Dermis blood vessel endothelial cell (primary cell): ENCODE data around the gene PDE8B. TPM values are rescaled to one million over a fixed set of nuclear protein-coding genes. Genes with fewer than 3 reads are reported as not detected.
A peak's percentile ranks its signal among the peaks of the same experiment; 100 is the strongest.

Source experiments
- DNase-seq: peaks from one replicate; pipeline ENCODE4 v3.0.0; 2010
- total RNA-seq: library from RNA; depleted of rRNA; stranded (reverse); fragments of >200 nt; gene quantifications from 2 replicates; pipeline ENCODE4 v1.2.3, GENCODE V29; 2014

The PDE8B gene, protein sequence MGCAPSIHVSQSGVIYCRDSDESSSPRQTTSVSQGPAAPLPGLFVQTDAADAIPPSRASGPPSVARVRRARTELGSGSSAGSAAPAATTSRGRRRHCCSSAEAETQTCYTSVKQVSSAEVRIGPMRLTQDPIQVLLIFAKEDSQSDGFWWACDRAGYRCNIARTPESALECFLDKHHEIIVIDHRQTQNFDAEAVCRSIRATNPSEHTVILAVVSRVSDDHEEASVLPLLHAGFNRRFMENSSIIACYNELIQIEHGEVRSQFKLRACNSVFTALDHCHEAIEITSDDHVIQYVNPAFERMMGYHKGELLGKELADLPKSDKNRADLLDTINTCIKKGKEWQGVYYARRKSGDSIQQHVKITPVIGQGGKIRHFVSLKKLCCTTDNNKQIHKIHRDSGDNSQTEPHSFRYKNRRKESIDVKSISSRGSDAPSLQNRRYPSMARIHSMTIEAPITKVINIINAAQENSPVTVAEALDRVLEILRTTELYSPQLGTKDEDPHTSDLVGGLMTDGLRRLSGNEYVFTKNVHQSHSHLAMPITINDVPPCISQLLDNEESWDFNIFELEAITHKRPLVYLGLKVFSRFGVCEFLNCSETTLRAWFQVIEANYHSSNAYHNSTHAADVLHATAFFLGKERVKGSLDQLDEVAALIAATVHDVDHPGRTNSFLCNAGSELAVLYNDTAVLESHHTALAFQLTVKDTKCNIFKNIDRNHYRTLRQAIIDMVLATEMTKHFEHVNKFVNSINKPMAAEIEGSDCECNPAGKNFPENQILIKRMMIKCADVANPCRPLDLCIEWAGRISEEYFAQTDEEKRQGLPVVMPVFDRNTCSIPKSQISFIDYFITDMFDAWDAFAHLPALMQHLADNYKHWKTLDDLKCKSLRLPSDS
- under 0.01 TPM in 2 replicates for total RNA-seq

DNA sequence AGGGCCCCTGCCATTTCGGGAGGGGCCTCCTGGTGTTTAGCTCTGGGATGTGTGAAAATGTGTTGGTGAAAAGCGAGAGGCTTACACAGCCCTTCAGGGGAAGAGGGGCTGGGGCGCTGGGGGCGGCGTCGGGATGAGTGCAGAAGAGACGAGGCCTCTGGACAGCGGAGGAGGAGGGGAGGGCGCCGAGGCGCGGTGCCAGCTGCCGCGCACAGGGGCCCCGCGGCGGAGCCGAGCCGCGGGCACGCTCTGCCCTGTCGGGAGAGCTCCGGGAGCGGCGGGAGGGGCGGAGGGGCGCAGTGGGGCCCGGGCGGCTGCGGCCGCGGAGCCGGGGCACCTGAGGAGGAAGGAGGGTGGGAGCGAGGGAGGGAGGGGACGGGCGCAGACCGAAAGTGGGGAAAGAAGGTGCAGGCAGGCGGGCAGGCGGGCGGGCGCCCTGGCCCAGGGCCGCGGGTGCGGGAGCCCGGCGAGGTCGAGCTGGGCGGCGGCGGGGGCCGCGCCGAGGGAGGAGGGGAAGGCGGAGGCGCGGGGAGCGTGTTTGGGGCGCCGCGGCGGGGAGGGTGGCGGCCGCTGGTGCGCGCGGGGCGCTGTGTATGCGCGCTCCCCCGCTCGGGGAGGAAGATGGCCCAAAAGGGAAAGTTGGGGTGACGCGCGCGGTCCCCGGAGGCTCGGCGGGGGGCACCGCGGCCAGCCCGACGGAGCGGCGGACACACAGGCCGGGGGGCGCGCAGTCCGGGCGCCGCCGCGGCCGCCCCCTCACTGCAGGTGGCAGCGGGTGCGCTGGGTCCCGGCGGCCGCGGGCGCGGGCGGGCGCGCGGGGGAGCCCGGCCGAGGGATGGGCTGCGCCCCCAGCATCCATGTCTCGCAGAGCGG is at the start of gene PDE8B:
TSS of gene PDE8B (plus strand) at position 590 of the 873 bp plus-strand sequence. CDS start at position 836, 246 bp downstream.
- DNase-seq, result no peak

DNA sequence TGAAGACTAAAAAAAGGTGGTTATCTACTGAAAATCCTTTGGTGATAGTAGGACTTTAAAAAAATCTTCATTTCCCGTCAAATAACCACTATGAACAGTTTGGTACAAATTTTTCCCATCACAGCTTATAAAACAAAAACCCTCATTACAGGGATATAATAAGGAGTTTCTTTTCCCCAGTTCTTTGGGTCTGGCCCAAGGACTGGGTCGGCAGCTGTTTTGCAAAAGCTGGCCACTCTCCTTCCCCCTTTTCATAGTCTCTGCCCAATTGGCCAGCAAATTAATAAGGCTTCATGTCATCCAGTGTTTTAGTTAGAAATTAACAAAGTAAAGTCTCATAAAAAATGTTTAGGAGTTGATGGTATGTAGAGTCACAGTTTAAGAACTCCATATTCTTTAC is 47.0 kb upstream of the PDE8B start:
- no peak for DNase-seq

DNA sequence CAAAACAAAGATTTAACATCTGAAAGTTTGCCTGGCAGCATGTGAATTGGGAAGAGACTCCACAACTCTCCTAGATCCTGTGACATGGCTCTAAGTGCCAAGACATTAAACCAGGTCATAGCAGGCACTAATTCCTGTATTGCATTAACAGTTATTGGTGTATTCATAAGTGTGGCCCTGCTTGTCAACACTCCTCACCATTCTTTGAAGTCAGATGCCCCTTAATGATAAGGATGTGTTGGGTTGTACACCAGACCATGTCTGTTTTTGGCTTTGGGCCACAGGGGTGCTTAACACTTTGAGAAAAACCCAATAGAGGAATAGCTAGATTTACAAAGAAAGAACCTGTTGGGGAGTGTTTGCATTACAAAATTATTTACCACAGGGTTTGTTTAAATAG is 43.4 kb upstream of the PDE8B start:
- DNase-seq, result no peak

DNA sequence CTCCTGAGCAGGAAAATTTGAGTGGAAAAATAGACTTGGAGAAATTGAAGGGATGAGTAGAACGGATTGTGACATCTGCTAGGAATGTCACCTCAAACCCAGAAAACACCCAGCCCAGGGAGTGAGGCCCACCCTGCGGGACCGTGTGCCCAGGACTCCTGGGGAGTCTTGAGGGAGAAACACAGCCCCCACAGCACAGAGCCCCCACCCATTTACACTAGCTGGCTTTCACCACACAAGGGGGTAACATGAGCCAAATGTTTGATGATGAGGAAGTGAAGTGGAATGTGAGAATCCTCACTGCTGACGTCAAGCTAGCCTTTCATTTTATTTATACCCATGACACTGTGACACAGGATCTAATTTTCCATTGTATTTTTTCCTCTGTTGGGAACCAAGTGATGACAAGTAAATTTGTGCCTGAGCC is 42.8 kb upstream of the PDE8B start:
- DNase-seq, result peak; percentile 31

DNA sequence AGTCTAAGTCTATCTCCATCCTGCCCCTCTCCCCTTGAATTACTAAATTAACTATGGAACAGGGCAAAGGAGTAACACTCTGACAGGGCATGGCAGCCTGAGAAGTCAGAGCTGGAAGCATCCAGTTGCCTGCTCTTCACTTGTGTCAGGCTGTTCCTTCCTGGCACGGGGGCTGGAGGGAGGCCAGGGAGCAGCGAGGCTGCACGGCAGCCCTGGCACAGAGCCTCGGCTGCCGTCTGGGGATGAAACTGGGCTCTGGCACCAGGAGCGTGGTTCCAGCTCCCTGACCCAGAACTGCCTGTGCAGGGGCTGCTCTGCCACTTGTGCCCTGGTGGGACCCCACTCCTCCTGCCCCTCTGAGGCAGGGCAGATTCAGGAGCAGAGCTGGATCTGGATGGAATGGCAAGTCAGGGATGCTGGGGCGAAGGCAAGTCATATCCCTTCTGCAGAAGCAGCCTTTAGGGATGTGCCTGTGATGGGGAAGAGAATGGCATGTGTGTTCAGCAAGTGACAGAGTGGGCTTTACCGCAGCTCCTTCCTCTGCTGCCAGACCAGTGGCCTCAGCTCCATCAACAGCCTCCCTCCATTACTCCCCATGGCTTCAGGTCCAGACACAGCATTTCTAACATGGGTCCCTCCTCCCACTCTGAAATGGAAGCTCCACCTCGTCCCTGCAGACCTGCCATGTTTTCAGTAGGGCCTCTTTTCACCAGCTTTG is 42.2 kb upstream of the PDE8B start:
- DNase-seq, result peak; percentile 34

DNA sequence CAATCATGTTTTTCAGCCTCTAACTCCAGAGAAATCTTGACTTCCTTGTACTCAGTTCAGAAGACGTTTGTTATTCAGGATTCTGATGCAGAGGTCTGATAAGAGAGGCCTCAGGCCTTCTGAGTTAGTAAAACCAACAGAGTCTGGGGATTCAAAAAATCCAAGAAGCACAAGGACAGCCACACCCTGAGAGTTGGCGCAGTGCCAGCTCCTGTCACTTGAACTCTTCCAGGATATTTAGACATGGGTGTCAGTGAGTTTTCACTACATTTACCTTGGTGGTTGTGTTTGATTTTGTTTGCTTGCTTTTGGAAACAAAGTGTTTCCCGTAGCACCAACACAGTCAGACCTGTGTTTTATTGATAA is 41.6 kb upstream of the PDE8B start:
- DNase-seq, result no peak

DNA sequence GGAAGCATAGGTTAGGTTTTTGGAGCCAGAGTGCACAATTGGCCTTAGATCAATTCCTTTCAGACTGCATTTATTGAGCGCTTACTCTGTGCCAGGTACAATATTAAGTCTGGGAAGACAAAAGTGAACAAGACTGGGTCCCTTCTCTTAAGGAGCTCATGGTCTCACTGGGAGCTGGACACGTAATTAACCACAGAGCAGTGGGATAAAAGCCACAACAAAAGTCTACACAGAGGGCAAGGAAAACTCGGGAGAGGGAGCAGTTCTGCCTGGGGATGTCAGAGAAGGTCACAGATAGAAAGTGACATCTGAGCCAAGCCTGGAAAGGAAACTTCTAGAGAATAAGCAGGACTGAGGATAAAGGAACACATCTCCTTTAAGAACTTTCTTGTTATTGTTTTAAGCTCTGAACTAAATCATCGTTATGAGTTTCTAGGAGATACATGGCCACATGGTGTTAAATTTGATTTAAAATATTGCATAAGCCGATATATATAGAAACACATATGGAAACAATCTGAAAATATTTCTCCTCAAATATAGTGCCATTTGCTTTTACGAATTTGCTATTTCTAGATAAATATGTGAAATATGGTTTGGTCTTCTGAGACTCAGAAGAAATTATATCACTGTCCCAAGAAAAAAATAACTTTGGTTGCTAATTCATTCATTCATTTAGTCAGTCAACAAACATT is 40.1 kb upstream of the PDE8B start:
- no peak for DNase-seq

DNA sequence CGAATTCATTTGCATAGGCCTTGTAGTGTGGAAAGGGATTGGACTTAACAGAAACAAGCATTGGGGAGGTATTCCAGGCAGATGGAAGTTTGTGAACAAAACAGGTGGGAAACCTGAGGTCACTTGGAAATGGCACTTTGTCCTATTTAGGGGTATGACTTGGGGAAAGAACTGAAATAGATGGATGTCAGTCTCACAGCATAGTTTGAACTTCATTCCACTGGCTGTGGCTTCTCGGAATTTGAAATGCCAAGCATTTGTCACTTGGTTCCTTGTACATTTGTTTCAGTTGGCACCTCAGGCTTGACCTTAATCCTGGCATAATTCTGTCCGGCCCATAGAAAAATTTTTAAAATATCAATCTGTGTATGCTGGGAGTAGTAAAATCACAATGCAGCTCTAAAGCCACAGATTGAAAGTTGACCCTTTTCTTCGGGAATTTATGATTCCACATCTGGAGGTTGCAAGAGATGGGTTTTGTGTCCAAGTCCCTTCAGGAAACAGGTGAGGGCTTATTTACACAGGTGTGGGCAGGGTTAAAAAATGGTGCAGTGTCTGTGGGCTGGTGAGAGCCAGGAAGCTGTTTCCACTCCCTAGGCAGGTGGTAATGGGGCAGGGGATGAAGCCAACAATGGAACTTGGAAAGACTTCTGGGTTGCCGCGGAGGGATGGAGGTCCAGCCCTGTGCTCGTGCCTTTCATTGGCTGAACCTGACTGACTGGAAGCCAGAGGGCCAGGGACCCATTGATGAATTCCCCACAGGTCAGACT is 39.2 kb upstream of the PDE8B start:
- DNase-seq, result no peak

DNA sequence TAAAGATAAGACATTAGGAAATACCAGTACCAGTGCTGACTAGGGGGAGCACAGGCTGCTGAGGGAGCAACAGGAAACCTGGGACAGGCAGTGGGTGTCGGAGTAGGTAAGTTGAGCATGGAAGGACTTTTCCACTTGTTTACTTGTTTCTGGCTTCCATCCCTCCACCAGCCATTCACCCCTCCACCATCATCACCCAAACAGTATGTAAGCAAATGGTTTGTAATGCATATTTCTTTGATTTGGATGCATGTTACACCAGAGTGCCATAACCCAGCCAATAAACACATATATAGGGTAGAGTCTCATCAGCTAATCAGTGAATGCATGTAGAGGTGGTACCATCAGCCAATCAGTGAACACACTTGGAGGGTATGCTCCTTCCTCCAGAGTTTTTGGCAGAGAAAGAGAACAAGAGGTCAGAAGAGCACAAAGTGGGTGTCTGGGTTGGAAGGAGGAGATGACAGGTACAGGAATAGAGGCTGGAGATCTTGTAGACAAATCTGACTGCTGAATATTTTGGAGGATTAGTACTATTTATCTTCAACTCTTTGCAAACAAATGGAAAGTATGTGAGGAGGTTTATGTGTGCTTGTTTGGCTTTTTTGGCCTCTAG is 37.7 kb upstream of the PDE8B start:
- no peak for DNase-seq

DNA sequence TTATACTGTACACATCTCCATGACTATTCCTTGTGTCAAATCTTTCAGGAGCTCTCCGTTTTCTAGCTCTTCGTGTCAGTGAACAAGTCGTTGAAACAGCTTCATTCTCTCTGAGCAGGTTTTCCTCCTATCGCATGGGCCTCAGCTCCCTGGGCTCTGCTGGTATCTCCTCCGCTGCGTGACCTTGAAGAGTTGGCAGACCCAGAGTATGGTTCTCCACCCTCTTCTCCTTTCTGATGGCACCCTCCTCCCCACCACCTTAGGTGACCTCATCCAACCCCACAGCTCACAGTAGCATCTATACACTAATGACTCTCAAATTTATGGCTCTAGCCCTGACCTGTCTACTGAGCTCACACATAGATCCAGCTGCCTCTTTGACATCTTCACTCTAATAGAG is 36.0 kb upstream of the PDE8B start:
- DNase-seq, result no peak

DNA sequence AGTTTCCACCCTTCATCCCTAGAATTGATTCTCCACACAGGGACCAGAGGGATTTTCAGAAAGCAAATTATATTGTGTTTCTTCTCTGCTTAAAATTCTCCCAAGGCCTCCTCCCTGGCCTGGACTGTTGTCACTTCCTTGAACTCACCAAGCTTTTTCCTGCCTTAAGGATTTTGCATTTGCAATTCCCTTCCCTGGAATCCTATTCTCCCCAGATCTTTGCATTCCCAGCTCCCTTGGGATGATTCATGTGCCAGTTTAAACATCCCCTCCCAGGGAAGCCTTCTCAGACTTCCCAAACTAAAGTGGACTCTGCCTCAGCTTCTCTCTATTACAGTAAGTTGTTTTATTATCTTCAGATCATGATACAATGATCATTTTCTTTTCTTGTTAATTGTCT is 35.2 kb upstream of the PDE8B start:
- no peak for DNase-seq

DNA sequence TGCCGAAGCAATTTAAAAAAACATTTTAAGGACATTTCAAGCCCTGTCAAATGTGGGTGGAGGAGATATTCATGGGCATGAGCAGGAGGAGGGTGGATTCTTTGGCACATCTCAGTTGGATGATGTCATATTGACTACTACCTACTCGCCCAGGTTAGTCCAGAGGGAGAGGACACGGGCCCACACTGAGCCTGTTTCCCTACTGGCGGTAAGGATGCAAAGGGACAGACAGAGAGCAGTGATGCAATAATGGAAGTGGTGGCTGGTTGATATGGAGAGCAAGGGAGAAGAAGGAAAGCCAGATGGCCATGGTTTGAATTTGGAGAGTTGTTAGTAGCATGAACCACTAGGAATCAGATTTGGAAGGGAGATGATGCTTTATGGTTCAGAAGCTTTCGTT is 34.1 kb upstream of the PDE8B start:
- DNase-seq, result no peak

DNA sequence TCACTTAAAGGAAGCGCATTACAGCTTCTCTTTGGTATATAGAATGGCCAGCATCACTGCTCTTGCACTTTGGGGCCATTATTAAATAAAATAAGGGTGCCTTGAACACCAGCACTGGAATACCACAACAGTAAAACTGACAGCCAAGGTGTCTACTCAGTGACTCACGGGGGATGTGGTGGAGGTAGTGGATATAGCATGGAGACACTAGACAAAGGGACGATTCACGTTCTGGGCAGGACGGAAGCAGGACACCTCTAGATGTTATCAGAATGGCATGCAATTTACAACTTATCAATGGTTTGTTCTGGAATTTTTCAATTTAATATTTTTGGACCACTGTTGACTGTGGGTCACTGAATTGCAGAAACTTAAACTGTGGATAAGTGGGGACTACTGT is 32.9 kb upstream of the PDE8B start:
- no peak for DNase-seq

DNA sequence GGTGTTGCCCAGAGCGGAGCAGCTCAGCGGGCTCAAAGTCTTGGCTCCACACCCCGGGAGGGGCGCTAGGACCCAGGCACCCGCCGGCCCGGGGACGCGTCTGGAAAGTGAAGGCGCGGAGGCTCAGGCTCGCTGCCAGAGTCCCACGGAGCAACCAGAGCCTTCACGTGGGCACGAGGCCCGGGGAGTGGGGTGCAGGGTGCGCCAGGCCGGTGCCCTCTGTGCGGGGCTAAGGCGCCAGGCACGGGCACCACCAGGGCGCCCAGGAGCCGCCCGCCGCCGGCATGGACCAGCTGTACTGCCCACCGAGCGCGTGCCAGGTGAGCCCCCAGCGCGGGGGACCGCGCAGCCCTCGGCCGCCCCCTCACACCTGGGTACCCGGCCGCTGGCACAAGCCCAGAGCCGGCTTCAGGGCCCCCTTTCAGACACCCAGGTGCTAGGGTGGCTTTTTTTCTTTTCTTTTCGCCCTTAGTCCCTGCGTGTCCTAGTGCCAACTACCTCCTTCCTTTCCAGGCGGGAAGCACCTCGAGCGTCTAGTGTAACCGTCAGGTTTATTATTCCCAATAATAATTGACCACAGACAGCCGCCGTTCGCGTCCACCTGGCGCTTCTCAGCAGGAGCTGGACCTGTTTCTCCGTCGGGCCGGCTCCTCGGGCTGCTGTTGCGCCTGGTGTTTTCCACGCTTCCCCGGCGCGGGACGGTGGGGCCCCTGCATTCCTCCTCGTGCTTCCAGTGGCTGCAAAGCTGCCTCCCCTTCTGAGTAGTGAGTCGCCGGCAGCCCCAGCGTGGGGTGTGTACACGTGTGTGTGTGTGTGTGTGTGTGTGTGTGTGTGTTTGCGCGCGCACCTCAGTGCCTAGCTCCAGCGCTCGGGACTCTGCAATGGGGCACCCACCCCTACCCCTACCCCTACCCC is 30.1 kb upstream of the PDE8B start:
- DNase-seq, result no peak

DNA sequence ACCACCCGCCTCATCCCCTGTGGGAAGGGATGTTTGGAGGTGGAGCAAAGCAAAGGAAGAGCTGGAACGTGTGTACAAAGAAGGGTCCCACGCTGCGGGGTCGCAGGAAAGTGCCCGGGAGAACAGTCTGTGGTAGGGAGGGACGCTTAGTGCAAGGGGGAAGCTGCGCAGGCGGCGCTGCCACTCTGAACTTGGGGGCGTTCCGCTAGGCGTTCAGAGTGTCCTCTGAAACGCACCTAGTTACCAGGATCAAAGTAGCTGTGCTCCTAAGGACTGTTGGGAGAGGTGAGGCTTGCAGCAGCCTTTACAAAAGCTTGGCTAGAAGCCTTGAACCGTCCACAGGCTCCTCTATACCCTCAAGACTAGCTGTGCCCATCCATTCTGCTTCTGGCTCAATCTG is 29.3 kb upstream of the PDE8B start:
- DNase-seq, result no peak

DNA sequence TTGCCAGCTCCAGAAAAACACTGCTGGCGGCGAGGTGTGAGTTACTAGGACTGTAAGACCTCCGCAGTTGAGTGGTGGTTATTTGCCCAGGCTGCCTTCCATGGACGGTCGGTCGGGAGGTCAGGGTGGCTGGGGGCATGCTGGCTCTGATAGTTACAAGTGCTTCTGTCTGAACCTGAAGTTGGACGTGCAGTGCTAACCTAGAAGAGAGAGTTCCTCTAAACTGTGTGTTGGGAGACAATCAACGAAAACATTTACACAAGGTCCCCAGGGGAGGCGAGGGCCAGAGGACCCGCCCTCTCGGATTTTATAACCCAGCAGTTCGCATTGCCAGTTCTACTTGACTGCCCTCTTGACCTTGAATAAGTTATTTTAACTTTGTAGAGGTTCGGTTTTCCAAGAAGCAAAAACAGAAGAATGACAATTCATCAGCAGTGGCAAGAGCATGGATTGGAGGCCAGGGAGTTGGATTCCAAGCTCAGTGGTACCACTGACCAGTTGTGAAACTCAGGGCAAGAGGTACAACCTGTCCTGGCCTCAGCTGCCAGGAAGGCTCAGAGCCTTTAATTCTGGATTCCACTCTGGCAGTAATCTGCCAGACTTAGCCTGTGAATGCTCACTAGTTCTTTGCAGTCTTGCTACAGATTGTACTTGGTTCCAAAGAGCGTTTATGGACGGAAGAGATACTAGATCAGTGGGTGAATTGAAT is 28.7 kb upstream of the PDE8B start:
- no peak for DNase-seq

DNA sequence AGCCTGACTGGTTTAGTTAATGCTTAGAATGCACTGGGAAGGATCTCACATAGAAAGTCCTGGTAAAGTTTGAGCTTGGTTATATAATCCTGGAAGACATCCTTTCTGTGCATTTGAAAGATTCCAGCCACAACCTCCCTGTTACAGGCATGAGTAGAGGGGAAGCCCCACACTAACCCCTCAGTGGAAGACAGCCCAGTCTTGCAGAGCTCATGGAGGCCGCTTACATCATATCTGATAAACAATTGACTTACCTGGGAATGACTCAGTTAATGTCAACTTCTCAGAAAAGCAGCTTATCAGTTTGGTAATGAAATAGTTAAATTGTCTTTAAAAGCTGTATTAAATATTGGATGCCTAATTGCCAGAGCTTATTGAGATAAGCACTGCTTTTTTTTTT is 28.1 kb upstream of the PDE8B start:
- no peak for DNase-seq

DNA sequence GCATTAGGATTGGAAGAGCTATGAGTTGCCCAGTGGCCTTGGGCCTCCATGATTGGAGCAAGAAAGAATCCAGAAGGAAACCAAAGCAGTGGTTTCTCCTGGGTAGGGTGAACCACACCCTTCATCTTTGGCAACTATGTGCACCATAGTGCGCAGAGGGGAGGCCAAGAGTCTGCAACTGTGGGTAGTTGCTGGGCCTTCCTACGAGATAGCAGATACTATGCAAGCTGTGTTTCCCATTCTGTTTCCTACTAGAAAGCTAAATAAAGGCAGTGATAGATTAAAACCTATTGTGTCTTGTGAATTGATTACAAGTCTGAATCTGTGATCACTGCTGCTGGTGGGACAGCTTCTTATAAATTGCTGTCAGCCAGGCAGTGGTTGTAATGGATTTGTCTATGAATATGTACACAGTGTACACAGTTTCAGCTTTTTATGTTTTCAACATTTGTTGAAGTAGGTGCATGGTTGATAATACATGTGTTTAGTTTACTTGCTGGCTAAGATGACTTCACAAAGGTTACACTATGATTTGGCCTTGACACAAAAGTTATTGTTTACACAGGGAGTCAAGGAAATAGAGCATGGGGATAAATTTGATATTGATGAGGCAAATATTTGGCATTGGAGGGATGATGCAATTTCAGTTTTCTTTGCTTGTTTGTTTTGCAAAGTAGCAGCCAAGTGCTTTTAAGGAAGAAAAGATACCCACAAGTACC is 23.7 kb upstream of the PDE8B start:
- no peak for DNase-seq
